Colonic mucosa (tissue), 4 donors: Measurements from ENCODE around the gene ZMIZ1. TPM values are rescaled to one million over a fixed set of nuclear protein-coding genes. Genes with fewer than 3 reads are reported as not detected.

Experiments
- DNase-seq: peaks from one replicate; pipeline ENCODE4 v3.0.0-alpha.2; 2020
- H3K27ac ChIP-seq: fragments of 200-600 bp; one replicate; pipeline ENCODE4 v1.8.0; 2021
- H3K27me3 ChIP-seq: fragments of 200-600 bp; one replicate; pipeline ENCODE4 v1.8.0; 2021
- H3K36me3 ChIP-seq: fragments of 200-600 bp; one replicate; pipeline ENCODE4 v1.8.0; 2021
- H3K4me1 ChIP-seq: fragments of 200-600 bp; one replicate; pipeline ENCODE4 v1.8.0; 2021; ENCODE audit warnings: mild to moderate bottlenecking
- H3K4me3 ChIP-seq: fragments of 200-600 bp; one replicate; pipeline ENCODE4 v1.8.0; 2021
- H3K9ac ChIP-seq, 2 donors: one replicate each; pipeline ENCODE4 v1.7.0; 2013; ENCODE audit warnings: control low read depth in 2 of 2, low read depth in 2 of 2, low read length in 2 of 2
- H3K9me3 ChIP-seq: fragments of 200-600 bp; one replicate; pipeline ENCODE4 v1.8.0; 2021
- intact Hi-C: fragments of 100-400 bp; cut with DNase I; formaldehyde crosslinking; loops from one replicate; pipeline ENCODE4 v1.14.1; 2022
- total RNA-seq, 2 donors: library from RNA; stranded (reverse); fragmentation: NEBNext Ultra II Directional in 1 of 2; extraction: Animal tissue kit (Norgen Biotek cat#: 25700) in 1 of 2; gene quantifications; one replicate each; pipeline ENCODE4 v1.2.1, GENCODE V29; 2021
- TF ChIP-seq, protein P1 (sequence below): fragments of 200-600 bp; IDR thresholded peaks from one replicate; pipeline ENCODE4 v1.8.0; 2022; ENCODE audit warnings: antibody characterized with exemption, mild to moderate bottlenecking
- donor health status: healthy.
- donor health status: DM: no; HTN: no; CAD: no.
- donor health status: DM: no; HTN: no; CAD: no.

Gene ZMIZ1
- total RNA-seq, 2 donors from 2014 or later = 51.0 to 54.0 TPM

- Histone ChIP-seq H3K27me3 (no peaks in the 10 kb centered on the region), H3K4me1 (no peaks in the 10 kb centered on the region), H3K4me3 (no peak overlapping the region), H3K36me3 (no peaks in the 10 kb centered on the region), H3K9me3 (no peaks in the 10 kb centered on the region), H3K27ac (no peak overlapping the region), H3K9ac (no peak overlapping the region)
- TF ChIP-seq, protein P1, sequence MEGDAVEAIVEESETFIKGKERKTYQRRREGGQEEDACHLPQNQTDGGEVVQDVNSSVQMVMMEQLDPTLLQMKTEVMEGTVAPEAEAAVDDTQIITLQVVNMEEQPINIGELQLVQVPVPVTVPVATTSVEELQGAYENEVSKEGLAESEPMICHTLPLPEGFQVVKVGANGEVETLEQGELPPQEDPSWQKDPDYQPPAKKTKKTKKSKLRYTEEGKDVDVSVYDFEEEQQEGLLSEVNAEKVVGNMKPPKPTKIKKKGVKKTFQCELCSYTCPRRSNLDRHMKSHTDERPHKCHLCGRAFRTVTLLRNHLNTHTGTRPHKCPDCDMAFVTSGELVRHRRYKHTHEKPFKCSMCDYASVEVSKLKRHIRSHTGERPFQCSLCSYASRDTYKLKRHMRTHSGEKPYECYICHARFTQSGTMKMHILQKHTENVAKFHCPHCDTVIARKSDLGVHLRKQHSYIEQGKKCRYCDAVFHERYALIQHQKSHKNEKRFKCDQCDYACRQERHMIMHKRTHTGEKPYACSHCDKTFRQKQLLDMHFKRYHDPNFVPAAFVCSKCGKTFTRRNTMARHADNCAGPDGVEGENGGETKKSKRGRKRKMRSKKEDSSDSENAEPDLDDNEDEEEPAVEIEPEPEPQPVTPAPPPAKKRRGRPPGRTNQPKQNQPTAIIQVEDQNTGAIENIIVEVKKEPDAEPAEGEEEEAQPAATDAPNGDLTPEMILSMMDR = no peak
- DNase-seq = no peak
- intact Hi-C loops = no loop called here
These were observed 99.4 kb downstream of the ZMIZ1 start for GRCh38 chr10:79168210-79168609.

GRCh38 chr10:79170226-79170752, 101.5 kb downstream of the ZMIZ1 start:
- no peak overlapping the region for H3K27ac ChIP-seq

GRCh38 chr10:79170993-79171392, 102.2 kb downstream of the ZMIZ1 start:
- no peak for DNase-seq
- H3K36me3 ChIP-seq = no peaks in the 10 kb centered on the region

More at GRCh38 chr10:79170226-79170752, 101.5 kb downstream of the ZMIZ1 start:
- no peak for DNase-seq
- H3K27me3 ChIP-seq = no peaks in the 10 kb centered on the region
- no peaks in the 10 kb centered on the region for H3K4me1 ChIP-seq
- no peaks in the 10 kb centered on the region for H3K36me3 ChIP-seq
- TF ChIP-seq, protein P1 = no peak
- no peak overlapping the region for H3K4me3 ChIP-seq
- no peak overlapping the region for H3K9ac ChIP-seq
- H3K9me3 ChIP-seq = no peaks in the 10 kb centered on the region
- intact Hi-C loops = no loop called here

GRCh38 chr10:79171504-79171903, 102.7 kb downstream of the ZMIZ1 start:
- Histone ChIP-seq H3K4me1 (no peaks in the 10 kb centered on the region), H3K4me3 (no peak overlapping the region), H3K27ac (no peak overlapping the region), H3K9ac (no peak overlapping the region), H3K36me3 (no peaks in the 10 kb centered on the region), H3K27me3 (no peaks in the 10 kb centered on the region), H3K9me3 (no peaks in the 10 kb centered on the region)
- TF ChIP-seq, protein P1 = no peak
- DNase-seq = no peak
- intact Hi-C loops = no loop called here

More at GRCh38 chr10:79170993-79171392, 102.2 kb downstream of the ZMIZ1 start:
- Histone ChIP-seq H3K4me3 (no peak overlapping the region), H3K4me1 (no peaks in the 10 kb centered on the region), H3K27me3 (no peaks in the 10 kb centered on the region), H3K27ac (no peak overlapping the region), H3K9me3 (no peaks in the 10 kb centered on the region), H3K9ac (no peak overlapping the region)
- intact Hi-C loops = no loop called here
- TF ChIP-seq, protein P1 = no peak

DNA sequence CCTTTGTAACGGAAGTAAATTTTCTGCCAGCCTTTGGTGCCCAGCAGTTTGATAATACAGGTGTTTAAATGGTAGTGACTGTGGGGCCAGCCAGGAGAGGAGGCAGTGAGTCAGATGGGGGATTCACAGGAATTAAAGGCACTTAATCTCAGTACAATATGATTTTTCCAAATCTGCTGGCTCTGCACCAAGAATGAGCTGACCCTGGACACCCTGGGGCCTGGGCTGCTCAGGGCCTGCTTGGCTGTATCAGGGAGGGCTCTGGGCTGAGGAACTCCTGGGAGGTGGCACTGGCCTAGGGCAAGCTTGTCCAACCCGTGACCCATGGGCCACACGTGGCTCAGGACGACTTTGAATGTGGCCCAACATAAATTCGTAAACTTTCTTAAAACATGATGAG, 104.1 kb downstream of the ZMIZ1 start:
- TF ChIP-seq, protein P1 = no peak
- no peaks in the 10 kb centered on the region for H3K36me3 ChIP-seq
- H3K4me3 ChIP-seq = no peak overlapping the region
- no peaks in the 10 kb centered on the region for H3K27me3 ChIP-seq
- DNase-seq = no peak
- H3K9ac ChIP-seq = no peak overlapping the region
- H3K27ac ChIP-seq = no peak overlapping the region
- no peaks in the 10 kb centered on the region for H3K9me3 ChIP-seq
- intact Hi-C loops = no loop called here
- no peaks in the 10 kb centered on the region for H3K4me1 ChIP-seq
